Amniotic stem cell (primary cell): ENCODE measurements around the gene EVC.
"Not testable (repeated sequence)": the region's sequence is repeated elsewhere in the genome, so short reads cannot be mapped to it uniquely, and the experiment has no call there.

Experiments
- DNase-seq: peaks from one replicate; lab custom pipeline; 2025; lab: John Stamatoyannopoulos, UW

EVC gene

DNA sequence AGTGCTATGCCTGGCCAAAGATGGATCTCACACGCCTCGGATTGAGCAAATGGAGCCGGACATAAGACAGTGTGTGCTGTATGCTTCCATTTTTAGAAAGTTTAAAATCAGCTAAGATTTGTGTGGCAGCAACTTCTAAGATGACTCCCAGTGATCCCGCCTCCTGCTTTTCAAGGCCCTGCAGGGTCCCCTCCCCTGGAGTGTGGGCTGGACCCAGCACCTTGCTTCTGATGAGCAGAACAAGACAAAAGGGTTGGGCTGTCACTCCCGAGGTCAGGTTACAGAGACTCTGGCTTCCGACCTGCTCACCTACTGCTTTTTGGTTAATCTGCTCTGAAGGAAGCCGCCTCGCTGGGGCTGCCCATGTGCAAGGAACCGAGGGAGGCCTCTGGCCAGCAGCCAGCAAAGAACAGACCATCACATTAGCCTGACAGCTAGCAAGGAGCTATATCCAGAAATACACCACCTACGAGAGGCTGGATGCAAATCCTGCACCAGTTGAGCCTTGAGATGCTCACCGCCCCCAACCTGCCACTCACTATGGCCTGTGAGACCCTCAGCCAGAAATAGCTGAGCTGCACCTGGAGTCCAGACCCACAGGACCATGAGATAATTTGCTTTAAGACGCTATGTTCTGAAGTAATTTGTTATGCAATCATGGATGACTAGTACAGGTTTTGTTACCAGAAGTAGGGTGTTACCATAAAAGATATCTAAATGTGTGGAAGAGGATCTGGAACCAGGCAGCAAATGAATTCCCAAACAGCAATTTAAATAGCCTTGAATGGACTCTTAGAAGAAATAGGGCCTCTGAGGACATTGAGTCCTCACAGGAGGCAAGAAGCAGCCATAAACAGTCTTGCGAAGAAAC is 134.3 kb downstream of the EVC start:
- no peak for DNase-seq

DNA sequence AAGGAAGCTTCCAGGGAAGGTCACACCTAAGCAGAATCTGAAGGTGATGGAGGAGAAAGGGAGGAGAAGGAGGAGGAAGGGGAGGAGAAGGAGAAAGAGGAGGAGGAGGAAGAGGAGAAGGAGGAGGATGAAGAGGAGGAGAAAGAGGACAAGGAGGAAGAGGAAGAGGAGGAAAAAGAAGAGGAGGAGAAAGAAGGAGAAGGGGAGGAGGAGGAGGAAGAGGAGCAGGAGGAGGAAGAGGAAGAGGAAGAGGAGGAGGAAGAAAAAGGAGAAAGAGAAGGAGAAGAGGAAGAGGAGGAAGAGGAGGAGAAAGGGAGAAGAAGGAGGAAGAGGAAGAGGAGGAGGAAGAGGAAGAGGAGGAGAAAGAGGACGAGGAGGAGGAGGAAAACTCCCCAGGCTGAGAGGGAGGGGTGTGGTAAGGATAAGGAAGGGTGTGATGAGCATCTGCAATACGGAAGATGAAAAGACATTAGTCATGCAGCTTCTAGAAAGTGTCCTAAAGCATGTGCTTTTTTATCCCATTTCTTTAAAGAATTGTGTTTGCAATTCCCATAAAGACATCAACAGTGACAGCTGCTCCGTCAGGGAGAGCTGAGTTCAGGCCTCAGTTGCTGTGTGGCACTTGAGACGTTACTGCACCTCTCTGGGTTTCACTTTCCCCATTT is 140.8 kb downstream of the EVC start:
- DNase-seq: no peak

DNA sequence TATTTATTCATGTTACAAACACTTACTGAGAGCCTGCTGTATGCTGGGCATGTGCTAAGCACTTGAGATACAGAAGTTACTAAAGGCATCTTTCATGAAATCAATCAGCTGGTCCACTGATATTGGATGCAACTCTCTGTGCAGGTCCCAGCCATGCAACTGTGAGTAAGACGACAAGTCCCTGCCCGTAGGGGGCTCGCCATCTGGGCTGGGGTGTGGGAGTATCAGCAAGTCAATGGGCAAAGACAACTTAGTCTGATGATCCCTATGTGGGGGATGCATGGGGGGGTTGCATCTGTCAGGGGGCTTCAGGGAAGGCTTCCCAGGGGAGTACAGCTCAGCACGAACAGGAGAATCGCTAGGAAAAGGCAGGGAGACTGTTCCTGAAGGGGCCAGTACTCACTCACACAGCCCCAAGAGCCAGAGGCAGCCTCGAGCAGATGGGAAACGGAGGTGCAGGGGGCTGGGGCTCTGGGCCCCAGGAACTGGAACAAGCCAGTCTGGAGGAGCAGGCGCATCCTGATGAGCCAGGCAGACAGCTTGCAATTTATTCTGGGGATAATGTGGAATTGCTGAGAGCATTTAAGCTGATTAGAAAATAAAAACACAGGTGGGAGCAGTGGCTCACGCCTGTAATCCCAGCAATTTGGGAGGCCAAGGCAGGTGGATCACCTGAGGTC is 141.7 kb downstream of the EVC start:
- no peak for DNase-seq

- no peak for DNase-seq
These were observed 143.9 kb downstream of the EVC start for GRCh38 chr4:5854929-5855328.

DNA sequence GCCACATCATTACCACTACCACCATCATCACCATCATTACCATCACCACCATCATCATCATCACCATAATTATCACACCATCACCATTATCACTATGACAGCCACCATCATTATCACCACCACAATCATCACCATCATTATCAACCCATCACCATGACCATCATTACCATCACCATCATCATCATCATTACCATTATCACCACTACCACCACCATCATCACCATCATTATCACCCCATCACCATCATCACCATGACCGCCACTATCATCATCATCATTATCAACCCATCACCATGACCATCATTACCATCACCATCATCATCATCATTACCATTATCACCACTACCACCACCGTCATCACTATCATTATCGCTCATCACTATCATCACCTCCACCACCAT is 145.4 kb downstream of the EVC start:
- not testable (repeated sequence) for DNase-seq

DNA sequence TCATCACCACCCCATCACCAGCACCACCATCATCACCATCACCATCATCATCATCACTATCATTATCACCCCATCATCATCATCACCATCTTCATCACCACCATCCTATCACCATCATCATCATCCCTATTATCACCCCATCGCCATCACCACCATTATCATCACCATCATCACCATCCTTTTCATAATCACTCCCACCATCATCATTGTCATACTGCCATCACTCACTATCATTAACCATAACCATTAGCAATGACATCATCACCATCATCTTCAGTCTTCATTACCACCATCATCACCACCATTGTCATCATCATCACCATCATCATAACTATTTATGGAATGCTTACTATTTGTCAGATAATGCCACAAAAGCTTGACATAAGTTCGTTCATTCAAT is 146.2 kb downstream of the EVC start:
- DNase-seq: no peak

GRCh38 chr4:5858020-5858769 is 147.2 kb downstream of the EVC start:
- no peak for DNase-seq

DNA sequence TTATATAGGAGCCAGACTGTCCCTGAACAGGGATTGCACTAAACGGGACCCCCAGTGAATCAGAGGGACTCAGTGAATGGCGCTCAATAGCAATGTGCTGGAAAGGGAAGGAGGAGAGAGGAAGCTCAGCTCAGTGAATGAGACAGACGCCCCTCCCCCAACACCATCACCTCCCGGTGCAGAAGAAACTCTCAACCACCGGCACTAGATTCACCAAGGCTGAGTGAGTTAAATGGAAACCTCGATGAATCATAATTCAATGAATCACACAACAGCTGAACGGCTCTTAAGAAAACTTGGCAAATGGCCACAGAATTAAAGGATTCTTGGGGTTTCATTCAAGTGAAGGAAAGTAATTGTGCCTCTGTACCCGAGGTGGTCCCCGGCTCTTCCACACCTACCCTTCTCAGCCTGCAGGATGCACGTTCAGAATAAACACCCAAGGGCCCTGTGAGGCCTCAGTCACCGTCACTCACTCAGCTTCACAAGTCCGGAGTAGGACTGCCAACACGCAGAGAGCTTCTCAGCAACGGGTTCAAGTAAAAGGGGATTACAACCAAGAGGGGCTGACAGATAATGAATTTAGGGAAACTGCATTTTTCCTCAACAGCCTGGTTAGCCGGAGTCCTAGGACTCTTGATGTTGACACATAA is 152.6 kb downstream of the EVC start:
- DNase-seq: peak; percentile 75
